ENCODE data around the gene RNF151. TPM values are rescaled to one million over a fixed set of nuclear protein-coding genes. Genes with fewer than 3 reads are reported as not detected.
"Not testable (repeated sequence)": the region's sequence is repeated elsewhere in the genome, so short reads cannot be mapped to it uniquely, and the experiment has no call there.

RNF151 gene
- total and polyA plus RNA-seq, 7 donors, result not detected

GRCh38 chr16:1958715-1959268 lies 7.9 kb upstream of the RNF151 start:
- H3K9me3 ChIP-seq, result no peaks in the 10 kb centered on the region
- peaks cover 25% of the 10 kb centered on the region for H3K4me1 ChIP-seq
- no peak for TF ChIP-seq CTCF (IDR thresholded peaks at IDR 0.05)
- H3K27ac ChIP-seq, result peak overlapping the region; percentile 87
- peak overlapping the region; percentile 92 for H3K4me3 ChIP-seq
- no peak for DNase-seq
- H3K27me3 ChIP-seq (ENCODE audit: insufficient read depth in 3 of 3, low read length in 2 of 3), result no peaks in the 10 kb centered on the region
- peaks cover 0 to 30% of the 10 kb centered on the region in 2 donors for H3K36me3 ChIP-seq (ENCODE audit: insufficient read depth in 1 of 2, low read depth in 1 of 2)
- WGBS, 3 donors, result 30 to 42% (median 30%) methylated on average over 13 to 14 of the region's 14 CpGs
- intact Hi-C loops (cut with DNase I), result loop anchor here in 1 of 2 donors (1.0 kb wide), 1 partner anchor 14 kb away; the partner anchor contains the start of gene TBL3
- ATAC-seq, result peak in 3 of 4 donors; percentile 2

GRCh38 chr16:1959269-1960039 lies 7.2 kb upstream of the RNF151 start, which contains the start of gene NDUFB10:
Gene NDUFB10 (plus strand): TSS chr16:1959538. CDS start chr16:1959625, 87 bp downstream.
- peak; percentile 85 to 89 (median 87) for ATAC-seq

GRCh38 chr16:1960665-1961630 lies 5.7 kb upstream of the RNF151 start:
- Histone ChIP-seq H3K4me3 (peak overlapping the region; percentile 92), H3K27me3 (ENCODE audit: insufficient read depth in 3 of 3, low read length in 2 of 3) (no peaks in the 10 kb centered on the region), H3K27ac (peak overlapping the region; percentile 87), H3K9me3 (no peaks in the 10 kb centered on the region), H3K4me1 (peaks cover 31% of the 10 kb centered on the region), H3K36me3 (ENCODE audit: insufficient read depth in 1 of 2, low read depth in 1 of 2) (peaks cover 0 to 32% of the 10 kb centered on the region in 2 donors)
- 40 to 49% (median 41%) methylated on average over 20 of the region's 20 CpGs for WGBS, 3 donors
- intact Hi-C loops (cut with DNase I), result no loop called here
- ATAC-seq, result no peak
- TF ChIP-seq CTCF (IDR thresholded peaks at IDR 0.05), result no peak
- no peak for DNase-seq

More at GRCh38 chr16:1959269-1960039, 7.2 kb upstream of the RNF151 start, which contains the start of gene NDUFB10:
- intact Hi-C loops (cut with DNase I), result no loop called here
- TF ChIP-seq CTCF (IDR thresholded peaks at IDR 0.05), result peak; percentile 71
- 1% methylated on average over 70 to 79 of the region's 79 CpGs for WGBS, 3 donors
- Histone ChIP-seq H3K4me3 (peak within 1 kb of the TSS; percentile 92), H3K4me1 (peaks cover 27% of the 10 kb centered on the region), H3K27me3 (ENCODE audit: insufficient read depth in 3 of 3, low read length in 2 of 3) (no peaks in the 10 kb centered on the region), H3K9me3 (no peaks in the 10 kb centered on the region), H3K27ac (peak within 1 kb of the TSS; percentile 87), H3K36me3 (ENCODE audit: insufficient read depth in 1 of 2, low read depth in 1 of 2) (peaks cover 0 to 32% of the 10 kb centered on the region in 2 donors)
- DNase-seq, result peak; percentile 94 to 97

- WGBS, 3 donors, result 47 to 64% (median 52%) methylated on average over 6 of the region's 6 CpGs
- Histone ChIP-seq H3K4me1 (peaks cover 34% of the 10 kb centered on the region), H3K9me3 (no peaks in the 10 kb centered on the region), H3K27me3 (ENCODE audit: insufficient read depth in 3 of 3, low read length in 2 of 3) (no peaks in the 10 kb centered on the region), H3K4me3 (no peak overlapping the region), H3K36me3 (ENCODE audit: insufficient read depth in 1 of 2, low read depth in 1 of 2) (peaks cover 0 to 32% of the 10 kb centered on the region in 2 donors), H3K27ac (no peak overlapping the region)
- DNase-seq, result no peak
- no peak for TF ChIP-seq CTCF (IDR thresholded peaks at IDR 0.05)
- no peak for ATAC-seq
- intact Hi-C loops (cut with DNase I), result no loop called here
Measured at GRCh38 chr16:1961651-1962067, 5.0 kb upstream of the RNF151 start.

GRCh38 chr16:1962161-1963153 lies 4.2 kb upstream of the RNF151 start:
- intact Hi-C loops (cut with DNase I); H3K27me3 ChIP-seq (ENCODE audit: insufficient read depth in 3 of 3, low read length in 2 of 3); H3K9me3 ChIP-seq; ATAC-seq; H3K27ac ChIP-seq; DNase-seq: not testable (repeated sequence)
- WGBS, 3 donors, result 81 to 82% (median 81%) methylated on average over 29 to 37 of the region's 37 CpGs
- peak overlapping the region; percentile 78 for H3K4me3 ChIP-seq
- peaks cover 34% of the 10 kb centered on the region for H3K4me1 ChIP-seq
- peaks cover 0 to 32% of the 10 kb centered on the region in 2 donors for H3K36me3 ChIP-seq (ENCODE audit: insufficient read depth in 1 of 2, low read depth in 1 of 2)

Measured in psoas muscle (tissue), 8 donors.